ENCODE data around the gene SLC30A1. TPM values are rescaled to one million over a fixed set of nuclear protein-coding genes. Genes with fewer than 3 reads are reported as not detected.

Gene SLC30A1
- total and polyA plus RNA-seq, 7 experiments from 2014 or later = 1.1 to 12.1 (median 8.4) TPM

DNA sequence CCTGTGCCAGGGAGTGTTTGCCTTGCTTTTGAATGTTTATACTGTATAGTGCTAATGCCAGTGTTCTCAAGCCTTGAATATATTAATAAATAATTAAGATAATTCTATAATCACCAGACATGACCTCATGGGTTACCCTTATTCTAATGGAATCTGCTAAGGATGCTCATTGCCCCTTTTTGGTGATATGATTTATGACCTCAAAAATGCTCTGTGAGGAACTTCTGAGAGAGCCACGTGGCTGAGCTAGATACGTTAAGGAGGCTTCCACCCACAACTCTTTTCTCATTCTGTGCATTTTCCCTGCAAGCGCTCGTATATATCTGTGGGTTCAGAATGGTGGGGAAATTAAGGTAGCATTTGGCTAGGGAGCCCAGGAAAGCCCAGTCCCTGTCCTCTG, 19.6 kb upstream of the SLC30A1 start:
- no peak for ATAC-seq
- intact Hi-C loops (cut with micrococcal nuclease) = no loop called here
- Mint-ChIP-seq H3K27me3 (peaks cover 0 to 32% (median 0%) of the 10 kb centered on the region in 5 donors), H3K9me3 (no peaks in the 10 kb centered on the region), H3K27ac (no peak overlapping the region), H3K36me3 (peaks cover 0 to 3% (median 0%) of the 10 kb centered on the region in 5 donors), H3K4me3 (no peak overlapping the region), H3K4me1 (peaks cover 0 to 13% (median 3%) of the 10 kb centered on the region in 7 donors)
- ChIA-PET POLR2A (no interaction called here), CTCF (no interaction called here)
- H3K27me3 ChIP-seq (ENCODE audit: control insufficient read depth in 2 of 2, insufficient read depth in 2 of 2, low read length in 2 of 2) = no peaks in the 10 kb centered on the region
- no peak overlapping the region for H3K27ac ChIP-seq (ENCODE audit: low read depth, low read length)
- H3K9me3 ChIP-seq (ENCODE audit: control insufficient read depth in 2 of 3, low read length in 3 of 3) = no peaks in the 10 kb centered on the region
- H3K36me3 ChIP-seq (ENCODE audit: control insufficient read depth in 2 of 3, insufficient read depth in 3 of 3, low read length in 3 of 3) = no peaks in the 10 kb centered on the region
- no peaks in the 10 kb centered on the region for H3K4me1 ChIP-seq (ENCODE audit: control insufficient read depth in 2 of 2, insufficient read depth in 2 of 2, low read length in 2 of 2)
- no peak overlapping the region for H3K4me3 ChIP-seq (ENCODE audit: low read length)
- no peak for DNase-seq

DNA sequence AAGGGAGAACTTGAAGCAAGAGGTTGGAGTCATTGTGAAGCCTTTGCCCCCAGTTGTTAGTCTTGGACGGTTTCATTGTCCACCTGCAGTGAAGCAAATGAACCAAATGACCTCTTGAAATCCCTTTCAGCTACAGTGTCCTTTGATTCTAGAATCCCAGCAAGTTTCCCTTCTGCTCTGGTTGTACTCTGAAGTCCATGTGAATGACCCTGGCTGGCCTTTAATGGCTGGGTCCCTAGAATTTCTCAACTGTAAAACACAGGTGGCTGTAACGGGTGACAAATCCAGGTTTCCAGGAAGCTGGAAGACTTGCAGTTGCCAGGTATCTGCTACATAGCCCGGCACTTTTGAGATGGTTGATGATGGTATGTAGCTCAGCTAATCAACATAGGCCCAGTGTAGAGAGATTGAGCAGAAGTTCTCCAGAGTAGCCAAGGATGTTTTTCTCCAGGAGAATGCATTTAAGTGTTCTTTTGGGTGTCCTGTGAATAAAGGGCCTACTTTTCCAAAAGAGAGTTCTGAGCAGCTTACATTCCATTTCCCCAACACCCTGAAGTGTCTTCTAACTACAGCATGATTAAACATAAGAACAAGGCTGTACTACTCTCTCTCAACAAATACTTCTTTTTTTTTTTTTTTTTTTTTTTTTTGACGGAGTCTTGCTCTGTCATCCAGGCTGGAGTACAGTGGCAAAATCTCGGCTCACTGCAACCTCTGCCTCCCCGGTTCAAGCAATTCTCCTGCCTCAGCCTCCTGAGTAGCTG, 17.6 kb upstream of the SLC30A1 start:
- Histone ChIP-seq H3K27ac (ENCODE audit: low read depth, low read length) (no peak overlapping the region), H3K4me1 (ENCODE audit: control insufficient read depth in 2 of 2, insufficient read depth in 2 of 2, low read length in 2 of 2) (no peaks in the 10 kb centered on the region)

DNA sequence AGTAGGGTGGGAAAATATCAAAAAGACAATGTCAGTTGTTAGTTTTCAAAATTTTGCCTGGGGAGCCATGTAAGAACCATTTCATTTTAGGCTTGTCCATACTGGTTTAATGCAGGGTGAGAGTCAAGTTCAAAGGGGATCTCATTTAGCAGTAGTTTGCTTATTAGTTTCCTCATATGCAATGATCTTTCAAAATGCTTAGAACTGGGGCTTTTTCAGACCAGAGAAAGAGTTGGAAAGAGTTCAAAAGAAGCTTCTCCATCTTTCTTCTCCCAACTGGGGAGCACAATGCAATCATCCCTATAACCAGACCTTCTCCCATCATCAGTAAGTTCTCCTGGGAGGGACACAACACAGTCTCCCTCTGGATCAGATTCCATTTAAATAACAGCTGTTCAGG, 16.5 kb upstream of the SLC30A1 start:
- Histone ChIP-seq H3K4me1 (ENCODE audit: control insufficient read depth in 2 of 2, insufficient read depth in 2 of 2, low read length in 2 of 2) (no peaks in the 10 kb centered on the region), H3K36me3 (ENCODE audit: control insufficient read depth in 2 of 3, insufficient read depth in 3 of 3, low read length in 3 of 3) (no peaks in the 10 kb centered on the region), H3K9me3 (ENCODE audit: control insufficient read depth in 2 of 3, low read length in 3 of 3) (no peaks in the 10 kb centered on the region), H3K27me3 (ENCODE audit: control insufficient read depth in 2 of 2, insufficient read depth in 2 of 2, low read length in 2 of 2) (no peaks in the 10 kb centered on the region), H3K4me3 (ENCODE audit: low read length) (no peak overlapping the region), H3K27ac (ENCODE audit: low read depth, low read length) (no peak overlapping the region)
- Mint-ChIP-seq H3K27ac (no peak overlapping the region), H3K27me3 (peaks cover 0 to 33% (median 3%) of the 10 kb centered on the region in 5 donors), H3K9me3 (no peaks in the 10 kb centered on the region), H3K4me3 (no peak overlapping the region), H3K36me3 (peaks cover 0 to 3% (median 0%) of the 10 kb centered on the region in 5 donors), H3K4me1 (peaks cover 0 to 9% (median 0%) of the 10 kb centered on the region in 7 donors)
- POLR2A ChIA-PET = no interaction called here
- ATAC-seq = no peak
- CTCF ChIA-PET = no interaction called here
- intact Hi-C loops (cut with micrococcal nuclease) = no loop called here
- DNase-seq = no peak

More for the DNA sequence above, 17.6 kb upstream of the SLC30A1 start:
- H3K4me3 ChIP-seq (ENCODE audit: low read length) = no peak overlapping the region
- peaks cover 0 to 3% (median 0%) of the 10 kb centered on the region in 5 donors for H3K36me3 Mint-ChIP-seq
- no peaks in the 10 kb centered on the region for H3K9me3 Mint-ChIP-seq
- intact Hi-C loops (cut with micrococcal nuclease) = no loop called here
- H3K36me3 ChIP-seq (ENCODE audit: control insufficient read depth in 2 of 3, insufficient read depth in 3 of 3, low read length in 3 of 3) = no peaks in the 10 kb centered on the region
- no peak overlapping the region for H3K4me3 Mint-ChIP-seq
- peaks cover 0 to 36% (median 3%) of the 10 kb centered on the region in 5 donors for H3K27me3 Mint-ChIP-seq
- H3K27ac Mint-ChIP-seq = no peak overlapping the region
- ATAC-seq = no peak
- no peak for DNase-seq
- H3K4me1 Mint-ChIP-seq = peaks cover 0 to 9% (median 0%) of the 10 kb centered on the region in 7 donors
- CTCF ChIA-PET = no interaction called here
- no peaks in the 10 kb centered on the region for H3K9me3 ChIP-seq (ENCODE audit: control insufficient read depth in 2 of 3, low read length in 3 of 3)
- no peaks in the 10 kb centered on the region for H3K27me3 ChIP-seq (ENCODE audit: control insufficient read depth in 2 of 2, insufficient read depth in 2 of 2, low read length in 2 of 2)
- POLR2A ChIA-PET = no interaction called here

DNA sequence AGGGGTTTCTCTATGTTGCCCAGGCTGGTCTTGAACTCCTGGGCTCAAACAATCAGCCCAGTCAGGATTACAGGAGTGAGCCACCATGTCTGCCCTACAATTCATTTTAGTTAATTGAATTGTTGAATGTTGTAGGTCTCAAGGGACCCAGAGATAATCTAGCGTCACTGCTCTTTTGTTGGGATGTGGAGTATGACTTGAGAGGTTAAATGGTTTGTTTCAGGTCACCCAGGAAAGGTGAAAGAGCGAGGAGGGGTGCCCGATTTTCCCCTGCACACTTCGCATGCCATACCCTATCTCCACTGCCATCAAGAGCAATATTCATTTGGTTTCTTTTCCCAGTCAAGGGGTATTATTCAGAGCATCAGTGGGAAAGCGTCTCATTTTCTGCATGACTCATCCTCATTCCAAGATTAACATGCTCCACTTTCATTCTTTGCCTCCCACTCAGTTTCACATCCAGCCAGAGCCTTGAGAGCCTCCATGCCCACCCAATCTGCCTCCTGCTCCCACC, 13.1 kb upstream of the SLC30A1 start:
- H3K27ac Mint-ChIP-seq = peak overlapping the region in 1 of 9 donors; percentile 27
- intact Hi-C loops (cut with micrococcal nuclease) = no loop called here
- H3K9me3 Mint-ChIP-seq = peaks cover 0 to 2% (median 0%) of the 10 kb centered on the region in 11 donors
- Histone ChIP-seq H3K36me3 (ENCODE audit: control insufficient read depth in 2 of 3, insufficient read depth in 3 of 3, low read length in 3 of 3) (no peaks in the 10 kb centered on the region), H3K27me3 (ENCODE audit: control insufficient read depth in 2 of 2, insufficient read depth in 2 of 2, low read length in 2 of 2) (no peaks in the 10 kb centered on the region), H3K4me3 (ENCODE audit: low read length) (no peak overlapping the region), H3K4me1 (ENCODE audit: control insufficient read depth in 2 of 2, insufficient read depth in 2 of 2, low read length in 2 of 2) (no peaks in the 10 kb centered on the region), H3K9me3 (ENCODE audit: control insufficient read depth in 2 of 3, low read length in 3 of 3) (no peaks in the 10 kb centered on the region), H3K27ac (ENCODE audit: low read depth, low read length) (no peak overlapping the region)
- H3K27me3 Mint-ChIP-seq = peaks cover 0 to 34% (median 3%) of the 10 kb centered on the region in 5 donors
- POLR2A ChIA-PET = no interaction called here
- DNase-seq = no peak
- CTCF ChIA-PET = interaction anchor here (0.7 kb wide), 1 partner anchor 123 kb away, joined by 3 read pairs; no protein-coding TSS in a partner anchor
- no peak for ATAC-seq
- H3K4me3 Mint-ChIP-seq = no peak overlapping the region
- H3K36me3 Mint-ChIP-seq = no peaks in the 10 kb centered on the region
- peaks cover 0 to 6% (median 0%) of the 10 kb centered on the region in 7 donors for H3K4me1 Mint-ChIP-seq

DNA sequence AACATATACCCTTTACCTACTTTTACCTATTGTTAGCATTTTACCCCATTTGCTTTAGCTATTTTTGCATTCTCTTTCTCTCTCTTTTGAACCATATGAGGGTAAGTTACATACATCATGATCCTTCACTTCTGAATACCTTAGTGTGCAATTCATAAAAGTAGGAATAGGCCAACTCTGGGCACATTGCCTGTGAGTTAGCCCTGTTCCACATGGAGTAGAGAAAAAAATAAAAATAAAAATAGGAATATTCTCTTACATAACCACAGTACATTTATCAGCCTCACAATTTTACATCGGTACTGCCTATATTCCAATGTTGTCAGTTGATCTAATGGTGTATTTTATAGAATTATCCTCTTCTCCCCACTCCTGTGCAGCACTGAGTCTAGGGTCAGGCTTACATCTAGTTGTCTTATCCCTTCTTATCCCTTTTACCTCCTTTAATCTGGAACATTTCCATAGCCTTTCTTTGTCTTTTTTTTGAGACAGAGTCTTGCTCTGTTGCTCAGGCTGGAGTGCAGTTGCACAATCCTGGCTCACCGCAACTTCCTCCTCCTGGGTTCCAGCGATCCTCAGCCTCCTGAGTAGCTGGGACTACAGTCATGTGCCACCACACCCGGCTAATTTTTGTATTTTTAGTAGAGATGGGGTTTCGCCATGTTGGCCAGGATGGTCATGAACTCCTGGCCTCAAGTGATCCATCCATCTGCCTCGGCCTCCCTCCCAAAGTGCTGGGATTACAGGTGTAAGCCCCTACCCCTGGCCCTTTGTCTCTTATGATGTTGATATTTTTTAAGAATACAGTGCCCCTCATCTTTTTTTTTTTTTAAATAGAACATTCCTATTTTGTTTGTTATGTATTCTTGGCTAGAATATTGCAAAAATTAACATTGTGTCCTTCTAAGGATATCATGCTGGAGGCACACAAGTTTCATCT, 11.1 kb upstream of the SLC30A1 start:
- H3K27ac ChIP-seq (ENCODE audit: low read depth, low read length) = no peak overlapping the region
- ChIA-PET POLR2A (no interaction called here), CTCF (no interaction called here)
- no peaks in the 10 kb centered on the region for H3K27me3 ChIP-seq (ENCODE audit: control insufficient read depth in 2 of 2, insufficient read depth in 2 of 2, low read length in 2 of 2)
- Mint-ChIP-seq H3K36me3 (no peaks in the 10 kb centered on the region), H3K4me3 (no peak overlapping the region), H3K4me1 (peaks cover 0 to 6% (median 0%) of the 10 kb centered on the region in 7 donors), H3K27ac (no peak overlapping the region), H3K9me3 (peaks cover 0 to 2% (median 0%) of the 10 kb centered on the region in 11 donors), H3K27me3 (peaks cover 0 to 24% (median 3%) of the 10 kb centered on the region in 5 donors)
- no peaks in the 10 kb centered on the region for H3K4me1 ChIP-seq (ENCODE audit: control insufficient read depth in 2 of 2, insufficient read depth in 2 of 2, low read length in 2 of 2)
- H3K36me3 ChIP-seq (ENCODE audit: control insufficient read depth in 2 of 3, insufficient read depth in 3 of 3, low read length in 3 of 3) = no peaks in the 10 kb centered on the region
- H3K4me3 ChIP-seq (ENCODE audit: low read length) = no peak overlapping the region
- intact Hi-C loops (cut with micrococcal nuclease) = no loop called here
- no peaks in the 10 kb centered on the region for H3K9me3 ChIP-seq (ENCODE audit: control insufficient read depth in 2 of 3, low read length in 3 of 3)
- no peak for DNase-seq
- peak; percentile 67 for ATAC-seq

DNA sequence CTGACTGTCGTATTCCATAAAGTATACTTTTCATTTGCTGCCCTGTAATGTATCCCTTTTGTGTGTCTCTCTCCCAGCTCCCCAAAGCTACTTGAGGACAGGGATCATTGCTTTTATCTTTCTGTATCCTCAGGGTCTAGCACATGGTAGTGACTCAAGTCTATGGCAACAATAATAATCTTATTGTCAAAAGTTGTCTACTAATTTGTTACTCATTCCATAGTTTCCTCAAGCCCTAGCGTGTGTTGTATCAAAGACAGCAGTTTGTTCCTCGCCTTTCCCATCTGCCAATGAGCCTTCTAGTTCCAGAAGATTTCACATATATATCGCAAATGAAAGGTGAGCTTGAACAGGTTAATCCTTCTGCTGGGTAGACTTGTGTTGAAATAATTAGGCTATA, 9.8 kb upstream of the SLC30A1 start:
- no peaks in the 10 kb centered on the region for H3K36me3 ChIP-seq (ENCODE audit: control insufficient read depth in 2 of 3, insufficient read depth in 3 of 3, low read length in 3 of 3)
- no peak overlapping the region for H3K27ac ChIP-seq (ENCODE audit: low read depth, low read length)
- Mint-ChIP-seq H3K4me1 (peaks cover 0 to 6% (median 0%) of the 10 kb centered on the region in 7 donors), H3K27me3 (peaks cover 0 to 20% (median 3%) of the 10 kb centered on the region in 5 donors), H3K9me3 (peaks cover 0 to 2% (median 0%) of the 10 kb centered on the region in 11 donors), H3K27ac (no peak overlapping the region), H3K4me3 (no peak overlapping the region), H3K36me3 (no peaks in the 10 kb centered on the region)
- H3K27me3 ChIP-seq (ENCODE audit: control insufficient read depth in 2 of 2, insufficient read depth in 2 of 2, low read length in 2 of 2) = no peaks in the 10 kb centered on the region
- intact Hi-C loops (cut with micrococcal nuclease) = no loop called here
- no peaks in the 10 kb centered on the region for H3K9me3 ChIP-seq (ENCODE audit: control insufficient read depth in 2 of 3, low read length in 3 of 3)
- DNase-seq (no peak), ATAC-seq (no peak)
- ChIA-PET CTCF (interaction anchor here (0.7 kb wide), 1 partner anchor 51 kb away, joined by 3 read pairs; no protein-coding TSS in a partner anchor), POLR2A (no interaction called here)
- H3K4me1 ChIP-seq (ENCODE audit: control insufficient read depth in 2 of 2, insufficient read depth in 2 of 2, low read length in 2 of 2) = no peaks in the 10 kb centered on the region
- H3K4me3 ChIP-seq (ENCODE audit: low read length) = no peak overlapping the region

Measured in naive thymus-derived CD4-positive, alpha-beta T cell (primary cell).